Osteocyte (in vitro differentiated cells): ENCODE measurements around the gene STAT6. TPM values are rescaled to one million over a fixed set of nuclear protein-coding genes. Genes with fewer than 3 reads are reported as not detected.
A peak's percentile ranks its signal among the peaks of the same experiment; 100 is the strongest.
"Not testable (repeated sequence)": the region's sequence is repeated elsewhere in the genome, so short reads cannot be mapped to it uniquely, and the experiment has no call there.

Source experiments
- DNase-seq: peaks from one replicate; pipeline ENCODE4 v3.0.0; 2021; ENCODE audit warnings: mixed read lengths; ENCODE audit not compliant: unreplicated experiment; ENCODE audit errors: extremely low spot score
- H3K27ac Mint-ChIP-seq: one replicate; pipeline ENCODE4 v1.8.0; 2021; ENCODE audit warnings: mild to moderate bottlenecking, mixed read lengths; ENCODE audit not compliant: unreplicated experiment
- H3K27me3 Mint-ChIP-seq: one replicate; pipeline ENCODE4 v1.8.0; 2021; ENCODE audit warnings: mixed read lengths; ENCODE audit not compliant: unreplicated experiment
- H3K36me3 Mint-ChIP-seq: one replicate; pipeline ENCODE4 v1.8.0; 2021; ENCODE audit warnings: mixed read lengths; ENCODE audit not compliant: unreplicated experiment
- H3K4me1 Mint-ChIP-seq: one replicate; pipeline ENCODE4 v1.8.0; 2021; ENCODE audit warnings: mixed read lengths; ENCODE audit not compliant: unreplicated experiment
- H3K4me3 Mint-ChIP-seq: one replicate; pipeline ENCODE4 v1.8.0; 2021; ENCODE audit warnings: mild to moderate bottlenecking, moderate library complexity, mixed read lengths; ENCODE audit not compliant: unreplicated experiment
- H3K9me3 Mint-ChIP-seq: one replicate; pipeline ENCODE4 v1.8.0; 2021; ENCODE audit warnings: mixed read lengths; ENCODE audit not compliant: unreplicated experiment
- CTCF ChIP-seq: fragments of 200-600 bp; sonication (generic); IDR thresholded peaks from 2 replicates; pipeline ENCODE4 v1.5.0; 2021; ENCODE audit warnings: antibody characterized with exemption, mild to moderate bottlenecking, moderate library complexity
- total RNA-seq: library from RNA; stranded (reverse); gene quantifications from 2 replicates; pipeline ENCODE4 v1.2.1, GENCODE V29; 2021

STAT6 gene
- total RNA-seq, 1 donor from 2014 or later = 161 TPM

GRCh38 chr12:57079821-57080220 is 31.3 kb downstream of the STAT6 start:
- DNase-seq = no peak

GRCh38 chr12:57078519-57079404 is 32.4 kb downstream of the STAT6 start, which contains the start of gene NEMP1:
Gene NEMP1, minus strand, starts transcription at chr12:57078791. Its CDS starts 46 bp downstream, at chr12:57078745.
- peak; percentile 99 for DNase-seq
- TF ChIP-seq CTCF = no peak
- peaks cover 25% of the 10 kb centered on the region for H3K4me1 Mint-ChIP-seq
- H3K27me3 Mint-ChIP-seq = no peaks in the 10 kb centered on the region
- H3K4me3 Mint-ChIP-seq = peak within 1 kb of the TSS; percentile 97
- H3K36me3 Mint-ChIP-seq = no peaks in the 10 kb centered on the region
- H3K27ac Mint-ChIP-seq = peak within 1 kb of the TSS; percentile 96
- no peaks in the 10 kb centered on the region for H3K9me3 Mint-ChIP-seq

More at GRCh38 chr12:57079821-57080220, 31.3 kb downstream of the STAT6 start:
- H3K4me1 Mint-ChIP-seq = peaks cover 25% of the 10 kb centered on the region
- no peak for TF ChIP-seq CTCF
- H3K4me3 Mint-ChIP-seq = no peak overlapping the region
- no peaks in the 10 kb centered on the region for H3K27me3 Mint-ChIP-seq
- H3K27ac Mint-ChIP-seq = peak overlapping the region; percentile 96
- H3K9me3 Mint-ChIP-seq = no peaks in the 10 kb centered on the region
- H3K36me3 Mint-ChIP-seq = no peaks in the 10 kb centered on the region

GRCh38 chr12:57073566-57074450 is 37.4 kb downstream of the STAT6 start:
- not testable (repeated sequence) for H3K9me3 Mint-ChIP-seq, DNase-seq, H3K36me3 Mint-ChIP-seq, H3K4me3 Mint-ChIP-seq, H3K27ac Mint-ChIP-seq, H3K27me3 Mint-ChIP-seq
- peaks cover 21% of the 10 kb centered on the region for H3K4me1 Mint-ChIP-seq

- no peaks in the 10 kb centered on the region for H3K9me3 Mint-ChIP-seq
- peaks cover 8% of the 10 kb centered on the region for H3K36me3 Mint-ChIP-seq
- no peaks in the 10 kb centered on the region for H3K27me3 Mint-ChIP-seq
- DNase-seq = no peak
- peaks cover 13% of the 10 kb centered on the region for H3K4me1 Mint-ChIP-seq
- no peak for TF ChIP-seq CTCF
- H3K27ac Mint-ChIP-seq = peak overlapping the region; percentile 9
- no peak overlapping the region for H3K4me3 Mint-ChIP-seq
Measured at GRCh38 chr12:57072661-57073060, 38.5 kb downstream of the STAT6 start.

- Mint-ChIP-seq H3K4me1 (peaks cover 7% of the 10 kb centered on the region), H3K9me3 (no peaks in the 10 kb centered on the region), H3K27ac (peak overlapping the region; percentile 90), H3K27me3 (no peaks in the 10 kb centered on the region), H3K4me3 (no peak overlapping the region), H3K36me3 (peaks cover 8% of the 10 kb centered on the region)
- peak; percentile 90 for TF ChIP-seq CTCF
- no peak for DNase-seq
Measured at GRCh38 chr12:57069523-57069922, 41.6 kb downstream of the STAT6 start.
